ENCODE results near the gene ADAMTS8. TPM values are rescaled to one million over a fixed set of nuclear protein-coding genes. Genes with fewer than 3 reads are reported as not detected.

ADAMTS8 gene
- total RNA-seq, 1 donor from 2014 or later: 0.22 TPM

- no peaks in the 10 kb centered on the region for H3K9me3 Mint-ChIP-seq (ENCODE audit: low read depth)
- H3K27ac Mint-ChIP-seq: no peak within 1 kb of the TSS
- peak; percentile 68 for DNase-seq (ENCODE audit: low spot score, unreplicated experiment)
- peak within 1 kb of the TSS; percentile 77 for H3K4me3 Mint-ChIP-seq (ENCODE audit: low read depth)
- peaks cover 72% of the 10 kb centered on the region for H3K27me3 Mint-ChIP-seq
- peaks cover 5% of the 10 kb centered on the region for H3K4me1 Mint-ChIP-seq (ENCODE audit: low read depth)
- no peak for TF ChIP-seq CTCF (IDR thresholded peaks at IDR 0.05; ENCODE audit: unreplicated experiment)
- no peaks in the 10 kb centered on the region for H3K36me3 Mint-ChIP-seq (ENCODE audit: insufficient read depth)
Measured at GRCh38 chr11:130448416-130449309, 20.3 kb upstream of the ADAMTS8 start, which contains the start of gene ADAMTS15. TSS of gene ADAMTS15 (plus strand) at chr11:130448645. CDS start at chr11:130448974, 329 bp downstream.

GRCh38 chr11:130448039-130448415, 19.6 kb upstream of the ADAMTS8 start:
- TF ChIP-seq CTCF (IDR thresholded peaks at IDR 0.05; ENCODE audit: unreplicated experiment): no peak
- Mint-ChIP-seq H3K36me3 (ENCODE audit: insufficient read depth) (no peaks in the 10 kb centered on the region), H3K27ac (no peak overlapping the region), H3K9me3 (ENCODE audit: low read depth) (no peaks in the 10 kb centered on the region), H3K27me3 (peaks cover 69% of the 10 kb centered on the region), H3K4me3 (ENCODE audit: low read depth) (peak overlapping the region; percentile 66), H3K4me1 (ENCODE audit: low read depth) (peaks cover 5% of the 10 kb centered on the region)
- DNase-seq (ENCODE audit: low spot score, unreplicated experiment): no peak

- Mint-ChIP-seq H3K36me3 (ENCODE audit: insufficient read depth) (no peaks in the 10 kb centered on the region), H3K9me3 (ENCODE audit: low read depth) (no peaks in the 10 kb centered on the region), H3K4me3 (ENCODE audit: low read depth) (no peak overlapping the region), H3K27ac (no peak overlapping the region), H3K27me3 (peaks cover 54% of the 10 kb centered on the region), H3K4me1 (ENCODE audit: low read depth) (peaks cover 5% of the 10 kb centered on the region)
- no peak for DNase-seq (ENCODE audit: low spot score, unreplicated experiment)
- TF ChIP-seq CTCF (IDR thresholded peaks at IDR 0.05; ENCODE audit: unreplicated experiment): no peak
Measured at GRCh38 chr11:130445788-130446187, 17.4 kb upstream of the ADAMTS8 start.

- H3K9me3 Mint-ChIP-seq (ENCODE audit: low read depth): no peaks in the 10 kb centered on the region
- H3K27me3 Mint-ChIP-seq: peaks cover 54% of the 10 kb centered on the region
- no peaks in the 10 kb centered on the region for H3K36me3 Mint-ChIP-seq (ENCODE audit: insufficient read depth)
- no peaks in the 10 kb centered on the region for H3K4me1 Mint-ChIP-seq (ENCODE audit: low read depth)
- no peak overlapping the region for H3K27ac Mint-ChIP-seq
- no peak for TF ChIP-seq CTCF (IDR thresholded peaks at IDR 0.05; ENCODE audit: unreplicated experiment)
- no peak for DNase-seq (ENCODE audit: low spot score, unreplicated experiment)
- no peak overlapping the region for H3K4me3 Mint-ChIP-seq (ENCODE audit: low read depth)
Measured at GRCh38 chr11:130442737-130443136, 14.3 kb upstream of the ADAMTS8 start.

GRCh38 chr11:130441719-130442118, 13.3 kb upstream of the ADAMTS8 start:
- Mint-ChIP-seq H3K36me3 (ENCODE audit: insufficient read depth) (no peaks in the 10 kb centered on the region), H3K4me3 (ENCODE audit: low read depth) (no peak overlapping the region), H3K4me1 (ENCODE audit: low read depth) (no peaks in the 10 kb centered on the region), H3K9me3 (ENCODE audit: low read depth) (no peaks in the 10 kb centered on the region), H3K27ac (no peak overlapping the region), H3K27me3 (peaks cover 53% of the 10 kb centered on the region)
- DNase-seq (ENCODE audit: low spot score, unreplicated experiment): no peak
- no peak for TF ChIP-seq CTCF (IDR thresholded peaks at IDR 0.05; ENCODE audit: unreplicated experiment)
